Measurements from ENCODE around the gene MGAT4A.

- TF ChIP-seq ZFP41 (CRISPR knock-in tag; IDR thresholded peaks at IDR 0.05; ENCODE audit: borderline replicate concordance) = no peak
- TF ChIP-seq CEBPB (IDR thresholded peaks at IDR 0.05; ENCODE audit: borderline replicate concordance, low read depth, low read length) = no peak
- no peak for TF ChIP-seq MAX (IDR thresholded peaks at IDR 0.05)
- no peak for TF ChIP-seq ELF1 (CRISPR knock-in tag; IDR thresholded peaks at IDR 0.05)
- TF ChIP-seq POLR2A (IDR thresholded peaks at IDR 0.05; ENCODE audit: insufficient read depth in 1 of 2, low read depth in 2 of 2, low read length in 2 of 2) = no peak
- TF ChIP-seq YY1 (IDR thresholded peaks at IDR 0.05; ENCODE audit: insufficient read depth, insufficient replicate concordance, low read depth, low read length) = no peak
Measured at GRCh38 chr2:98708396-98709186, 22.3 kb downstream of the MGAT4A start.
